IPS DF 4.7 (cell line): ENCODE data around the gene SLC19A1.
"Not testable (repeated sequence)": the region's sequence is repeated elsewhere in the genome, so short reads cannot be mapped to it uniquely, and the experiment has no call there.

Experiments
- DNase-seq: peaks from one replicate; pipeline ENCODE4 v3.0.0-alpha.2; 2013; ENCODE audit warnings: low spot score; ENCODE audit errors: extremely low read depth

The SLC19A1 gene

DNA sequence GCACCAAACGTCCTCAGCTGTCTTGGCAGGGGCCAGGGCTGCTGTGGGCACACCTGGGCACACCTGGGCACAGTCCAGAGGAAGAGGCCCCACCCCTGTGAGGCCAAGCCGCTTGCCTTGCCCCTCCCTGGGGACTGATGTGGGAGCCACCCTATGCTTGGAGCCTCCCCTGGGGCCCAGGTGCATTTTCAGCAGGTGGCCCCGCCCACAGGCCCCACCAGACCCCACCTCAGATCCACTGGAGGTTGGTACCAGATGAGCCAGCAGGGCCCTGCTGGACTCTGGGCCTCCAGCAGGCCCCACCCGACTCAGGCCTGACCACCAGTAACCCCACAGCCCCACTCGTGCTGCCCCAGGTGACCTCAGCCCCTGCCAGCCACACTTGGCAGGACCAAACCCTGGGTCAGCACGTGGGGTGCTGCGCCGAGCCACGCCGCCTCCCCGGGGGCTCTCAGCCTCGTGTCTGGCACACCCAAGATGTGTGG is 8.8 kb downstream of the SLC19A1 start:
- no peak for DNase-seq

DNA sequence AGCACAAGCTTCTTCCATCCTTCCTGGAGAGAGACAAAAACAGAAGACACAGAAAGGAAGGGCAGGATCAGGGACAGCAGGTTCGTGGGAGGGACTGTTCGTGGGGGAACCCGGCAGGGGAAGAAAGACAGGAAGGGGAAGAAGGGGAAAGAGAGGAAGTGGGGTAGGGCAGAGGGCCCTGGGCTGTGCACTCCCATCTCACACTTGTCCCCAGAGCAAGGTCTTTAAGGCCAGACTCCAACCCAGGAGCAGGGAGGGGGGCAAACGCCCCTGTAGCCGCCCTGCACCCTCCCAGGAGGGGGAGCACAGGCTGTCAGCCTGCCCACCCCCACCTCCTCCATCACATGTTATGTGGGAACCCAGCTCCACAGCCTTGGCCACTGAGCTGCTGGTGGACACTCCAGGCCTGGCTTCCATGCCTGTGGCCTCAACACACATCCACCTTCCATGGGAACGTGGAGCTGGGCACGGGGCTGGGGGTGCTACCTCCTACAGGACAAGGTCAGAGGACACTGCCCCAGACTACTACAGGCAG is 9.3 kb downstream of the SLC19A1 start:
- DNase-seq = no peak

DNA sequence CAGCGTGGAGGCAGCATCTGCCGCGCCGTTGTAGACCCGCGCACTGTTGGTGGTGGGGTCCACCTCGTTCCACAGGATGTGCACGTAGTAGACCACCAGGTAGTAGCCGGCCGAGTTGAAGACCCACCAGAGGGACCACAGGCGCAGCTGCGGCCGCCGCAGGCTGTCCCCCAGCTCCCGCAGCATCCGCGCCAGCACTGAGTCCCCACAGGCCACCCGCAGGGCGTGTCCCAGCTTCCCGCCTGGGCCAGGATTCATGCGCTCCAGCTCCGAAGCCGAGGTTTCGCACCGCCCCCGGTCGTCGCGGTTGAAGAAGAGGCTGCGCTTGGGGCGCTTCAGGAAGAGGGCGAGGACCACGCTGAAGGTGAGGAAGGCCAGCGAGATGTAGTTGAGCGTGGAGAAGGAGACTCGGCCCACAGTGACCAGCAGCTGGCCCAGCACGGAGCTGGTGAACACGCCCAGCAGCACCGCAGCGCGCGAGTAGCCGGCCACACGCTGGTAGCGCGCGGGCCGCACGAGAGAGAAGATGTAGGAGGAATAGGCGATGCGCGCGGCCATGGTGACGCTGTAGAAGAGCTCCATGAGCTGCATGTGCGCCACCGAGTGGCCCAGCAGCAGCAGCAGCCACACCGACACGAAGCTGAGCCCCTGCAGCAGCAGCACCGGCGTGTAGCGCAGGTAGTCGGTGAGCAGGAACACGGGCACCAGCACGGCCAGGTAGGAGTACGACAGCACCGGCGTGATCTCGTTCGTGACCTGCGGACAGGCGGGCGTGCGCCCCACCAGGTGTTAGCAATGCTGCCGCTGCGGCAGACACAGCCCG is 10.6 kb downstream of the SLC19A1 start:
- DNase-seq = no peak

DNA sequence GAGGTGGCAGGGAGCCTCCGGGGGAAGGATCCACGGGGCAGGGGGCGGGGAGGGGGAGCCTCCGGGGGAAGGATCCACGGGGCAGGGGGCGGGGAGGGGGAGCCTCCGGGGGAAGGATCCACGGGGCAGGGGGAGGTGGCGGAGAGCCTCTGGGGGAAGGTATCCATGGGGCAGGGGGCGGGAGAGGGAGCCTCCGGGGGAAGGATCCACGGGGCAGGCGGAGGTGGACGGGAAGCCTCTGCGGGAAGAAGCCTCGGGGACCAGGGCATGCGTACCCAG is 11.2 kb downstream of the SLC19A1 start:
- not testable (repeated sequence) for DNase-seq

DNA sequence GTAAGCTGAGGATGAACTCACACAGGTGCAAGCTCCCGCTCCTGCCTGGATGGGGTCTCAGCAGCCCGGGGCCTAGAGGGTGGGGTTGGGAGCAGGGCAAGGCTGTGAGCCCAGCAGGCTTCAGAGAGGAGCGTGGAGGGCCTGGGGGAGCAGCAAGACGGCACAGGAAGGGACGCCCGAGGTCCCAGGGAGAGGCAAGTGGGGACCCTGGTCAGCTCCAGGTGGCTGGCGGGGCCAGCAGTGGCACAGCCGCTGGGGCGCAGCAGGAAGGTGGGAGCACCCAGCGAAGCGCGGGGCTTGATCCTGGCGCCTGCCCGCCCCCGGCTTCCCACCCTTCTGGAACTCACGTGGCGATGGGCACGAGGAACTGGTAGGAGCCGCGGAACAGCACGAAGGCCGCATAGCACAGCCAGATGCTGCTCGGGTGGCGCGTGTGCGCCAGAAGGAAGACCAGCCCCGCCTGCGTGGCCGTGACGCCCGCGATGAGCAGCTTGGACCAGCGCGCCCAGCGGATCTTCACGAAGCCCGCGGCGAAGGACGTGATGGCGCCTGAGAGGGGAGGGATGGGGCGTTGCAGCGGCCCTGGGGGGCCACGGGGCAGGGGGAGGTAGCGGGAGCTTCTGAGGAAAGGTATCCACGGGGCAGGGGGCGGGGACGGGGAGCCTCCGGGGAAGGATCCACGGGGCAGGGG is 11.7 kb downstream of the SLC19A1 start:
- DNase-seq = no peak

DNA sequence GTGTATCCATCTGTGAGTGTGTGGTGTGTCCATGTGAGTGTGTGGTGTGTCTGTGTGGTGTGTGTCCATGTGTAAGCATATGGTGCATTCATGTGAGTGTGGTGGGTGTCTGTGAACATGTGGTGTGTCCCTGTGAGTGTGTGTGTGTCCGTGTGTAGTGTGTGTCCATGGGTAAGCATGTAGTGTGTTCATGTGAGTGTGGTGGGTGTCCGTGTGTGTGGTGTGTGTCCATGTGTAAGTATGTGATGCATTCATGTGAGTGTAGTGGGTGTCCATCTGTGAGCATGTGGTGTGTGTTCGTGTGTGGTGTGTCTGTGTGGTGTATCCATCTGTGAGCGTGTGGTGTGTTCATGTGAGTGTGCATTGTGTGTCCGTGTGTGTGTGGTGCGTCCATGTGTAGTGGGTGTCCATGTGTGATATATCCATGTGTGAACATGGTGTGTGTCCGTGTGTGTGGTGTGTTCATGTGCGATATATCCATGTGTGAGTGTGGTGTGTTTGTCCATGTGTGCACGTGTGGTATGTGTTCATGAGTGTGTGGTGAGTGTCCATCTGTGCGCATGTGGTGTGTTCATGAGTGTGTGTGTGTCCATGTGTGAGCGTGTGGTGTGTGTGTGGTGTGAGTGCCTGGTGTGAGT is 12.3 kb downstream of the SLC19A1 start:
- no peak for DNase-seq

DNA sequence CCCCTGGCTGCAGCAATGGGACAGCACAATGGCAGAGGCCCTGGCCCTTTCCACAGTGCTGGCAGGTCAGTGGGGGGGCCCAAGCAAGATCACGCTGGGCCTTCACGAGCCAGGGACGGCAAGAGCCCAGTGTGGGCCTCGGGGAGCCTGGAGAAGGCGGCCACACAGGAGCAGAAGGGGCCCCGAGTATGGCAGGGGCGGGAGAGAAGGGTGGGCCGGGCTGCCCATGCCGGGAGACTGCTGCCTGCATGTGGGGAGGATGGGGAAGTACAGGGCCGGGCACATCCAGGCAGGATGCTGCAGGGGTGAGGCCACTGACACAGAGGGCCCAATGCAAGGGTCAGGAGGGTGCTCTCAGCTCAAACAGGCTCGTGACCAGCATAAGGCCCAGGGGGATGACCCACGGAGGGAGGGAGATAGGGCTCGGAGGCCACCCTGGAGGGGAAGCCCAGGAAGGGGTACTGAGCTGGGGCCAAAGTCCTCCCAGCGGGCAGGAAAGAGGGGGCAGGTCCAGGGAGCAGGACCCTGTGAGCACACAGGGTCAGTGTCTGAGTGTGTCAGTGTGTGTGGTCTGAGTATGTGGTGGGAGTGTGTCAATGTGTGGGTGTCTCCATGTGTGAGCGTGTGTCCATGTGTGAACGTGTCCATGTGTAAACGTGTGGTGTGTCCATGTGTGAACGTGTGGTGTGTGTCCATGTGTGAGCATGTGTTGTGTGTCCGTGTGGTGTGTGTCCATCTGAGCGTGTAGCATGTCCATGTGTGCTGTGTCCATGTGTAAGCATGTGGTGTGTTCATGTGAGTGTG is 13.1 kb downstream of the SLC19A1 start:
- no peak for DNase-seq

DNA sequence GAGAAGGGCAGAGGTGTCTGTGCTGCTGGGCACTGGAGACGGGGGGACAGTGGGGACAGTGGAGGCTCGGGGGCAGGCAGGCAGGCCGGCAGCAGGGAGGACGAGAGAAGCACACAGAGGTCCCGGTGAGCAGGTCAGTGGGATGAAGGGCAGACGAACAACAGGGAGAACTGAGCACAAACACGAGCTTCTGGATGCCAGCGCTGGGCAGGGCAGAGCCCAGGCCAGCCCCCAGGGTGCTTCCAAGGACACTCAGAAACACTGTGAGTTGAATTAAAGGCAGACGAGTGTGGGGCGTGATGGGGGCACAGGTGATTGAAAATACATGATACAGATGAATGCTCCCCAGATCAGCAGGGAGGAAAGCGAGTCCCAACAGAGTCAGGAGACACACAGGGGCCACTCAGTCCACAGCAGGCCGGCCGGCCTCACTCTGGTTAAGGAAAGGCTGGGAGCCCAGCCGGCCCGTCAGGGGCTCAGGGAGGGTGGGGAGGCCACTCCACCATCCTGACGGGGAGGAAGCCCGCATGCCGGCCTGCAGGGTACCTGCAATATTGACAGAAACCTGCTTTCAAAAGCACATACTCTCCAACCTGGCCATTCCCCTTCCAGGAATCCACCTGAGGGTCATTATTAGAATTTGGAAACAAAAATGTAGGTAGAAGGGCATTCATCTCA is 14.1 kb downstream of the SLC19A1 start:
- no peak for DNase-seq

DNA sequence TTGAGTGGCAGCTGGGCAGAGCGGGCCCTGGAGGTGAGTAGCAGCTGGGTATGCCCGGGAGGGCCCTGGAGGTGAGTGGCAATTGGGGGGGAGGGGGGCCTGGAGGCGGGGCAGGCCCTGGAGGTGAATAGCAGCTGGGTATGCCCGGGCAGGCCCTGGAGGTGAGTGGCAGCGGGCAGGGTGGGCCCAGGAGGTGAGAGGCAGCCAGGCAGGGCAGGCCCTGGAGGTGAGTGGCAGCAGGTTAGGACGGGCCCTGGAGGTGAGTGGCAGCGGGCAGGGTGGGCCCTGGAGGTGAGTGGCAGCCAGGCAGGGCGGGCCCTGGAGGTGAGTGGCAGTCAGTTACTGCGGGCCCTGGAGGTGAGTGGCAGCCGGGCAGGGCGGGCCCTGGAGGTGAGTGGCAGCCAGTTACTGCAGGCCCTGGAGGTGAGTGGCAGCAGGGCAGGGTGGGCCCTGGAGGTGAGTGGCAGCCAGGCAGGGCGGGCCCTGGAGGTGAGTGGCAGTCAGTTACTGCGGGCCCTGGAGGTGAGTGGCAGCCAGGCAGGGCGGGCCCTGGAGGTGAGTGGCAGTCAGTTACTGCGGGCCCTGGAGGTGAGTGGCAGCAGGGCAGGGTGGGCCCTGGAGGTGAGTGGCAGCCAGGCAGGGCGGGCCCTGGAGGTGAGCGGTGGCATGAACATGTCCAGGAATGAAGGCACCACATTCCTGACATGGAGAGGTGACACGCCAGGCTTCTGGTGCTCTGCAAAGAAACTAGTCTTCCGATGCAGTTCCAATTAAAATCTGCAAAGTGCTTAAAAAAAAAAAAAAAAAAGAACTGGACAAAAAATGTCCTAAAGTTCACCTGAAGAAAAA is 14.9 kb downstream of the SLC19A1 start:
- DNase-seq = not testable (repeated sequence)

DNA sequence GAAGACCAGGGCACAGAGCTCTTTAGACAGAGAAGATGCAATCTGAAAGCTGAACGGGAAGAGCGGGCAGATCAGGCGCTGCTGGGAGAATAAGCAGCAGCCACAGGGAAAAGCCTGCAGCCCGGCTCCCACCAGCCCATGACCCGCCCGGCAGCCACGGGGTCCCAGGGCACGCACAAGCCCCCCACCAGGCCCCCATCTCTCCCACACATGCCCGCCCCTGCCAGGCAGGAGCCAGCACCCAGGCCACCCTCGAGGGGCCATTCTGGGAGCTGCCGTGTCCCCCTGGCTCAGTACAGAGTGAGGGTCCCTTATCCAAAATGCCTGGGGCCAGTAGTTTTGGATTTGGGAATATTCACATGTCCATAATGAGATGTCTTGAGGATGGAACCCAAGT is 16.3 kb downstream of the SLC19A1 start:
- no peak for DNase-seq

DNA sequence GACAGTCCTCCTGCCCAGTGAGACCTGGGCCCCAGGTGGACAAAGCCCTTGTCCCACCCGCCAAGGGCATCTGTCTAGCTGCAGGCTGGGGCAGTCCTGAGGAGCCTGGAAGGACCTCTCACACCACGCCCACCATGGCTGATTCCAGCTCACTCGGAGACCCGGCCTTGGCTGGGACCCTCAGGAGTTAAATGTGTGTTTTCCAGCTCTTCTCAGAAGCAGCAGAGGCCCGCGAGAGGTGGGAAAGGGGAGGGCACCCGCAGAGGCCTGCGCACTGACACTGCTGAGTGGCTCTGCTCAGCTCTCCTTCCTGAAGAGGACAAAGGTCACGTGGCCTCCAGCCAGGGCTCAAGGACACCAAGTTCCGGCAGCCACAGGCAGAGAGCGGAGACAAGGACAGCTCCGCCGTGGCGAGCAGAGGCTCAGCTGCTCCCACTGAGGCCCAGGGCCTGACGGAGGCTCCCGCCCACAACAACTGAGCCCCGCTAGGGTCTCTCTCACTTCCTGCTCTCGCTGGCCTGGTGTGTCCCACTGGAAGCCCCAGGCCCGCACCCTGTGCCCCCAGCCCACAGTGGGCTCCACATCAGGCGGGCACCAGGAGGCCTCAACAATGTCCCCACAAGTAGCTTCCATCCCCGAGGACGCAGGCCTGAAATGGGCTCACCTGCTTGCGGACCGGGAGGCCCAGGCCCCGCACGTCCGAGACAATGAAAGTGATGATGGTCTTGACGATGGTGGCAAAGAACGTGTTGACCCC is 16.9 kb downstream of the SLC19A1 start:
- no peak for DNase-seq

DNA sequence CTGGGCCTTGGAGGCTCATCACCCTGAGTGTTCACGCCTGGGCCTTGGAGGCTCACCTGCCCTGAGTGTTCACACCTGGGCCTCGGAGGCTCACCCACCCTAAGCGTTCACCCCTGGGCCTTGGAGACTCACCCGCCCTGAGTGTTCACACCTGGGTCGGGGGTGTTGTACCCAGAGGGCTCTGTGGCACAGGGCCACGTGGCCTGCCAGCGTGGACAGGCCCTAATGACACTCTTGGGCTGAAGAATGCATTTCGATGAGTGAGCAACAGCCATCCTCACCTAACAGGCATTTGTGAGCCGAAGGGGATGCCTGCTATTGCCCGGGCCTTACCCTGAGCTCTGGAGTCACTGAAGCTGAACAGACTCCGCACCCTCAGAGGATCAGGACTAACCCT is 17.5 kb downstream of the SLC19A1 start:
- DNase-seq = no peak

DNA sequence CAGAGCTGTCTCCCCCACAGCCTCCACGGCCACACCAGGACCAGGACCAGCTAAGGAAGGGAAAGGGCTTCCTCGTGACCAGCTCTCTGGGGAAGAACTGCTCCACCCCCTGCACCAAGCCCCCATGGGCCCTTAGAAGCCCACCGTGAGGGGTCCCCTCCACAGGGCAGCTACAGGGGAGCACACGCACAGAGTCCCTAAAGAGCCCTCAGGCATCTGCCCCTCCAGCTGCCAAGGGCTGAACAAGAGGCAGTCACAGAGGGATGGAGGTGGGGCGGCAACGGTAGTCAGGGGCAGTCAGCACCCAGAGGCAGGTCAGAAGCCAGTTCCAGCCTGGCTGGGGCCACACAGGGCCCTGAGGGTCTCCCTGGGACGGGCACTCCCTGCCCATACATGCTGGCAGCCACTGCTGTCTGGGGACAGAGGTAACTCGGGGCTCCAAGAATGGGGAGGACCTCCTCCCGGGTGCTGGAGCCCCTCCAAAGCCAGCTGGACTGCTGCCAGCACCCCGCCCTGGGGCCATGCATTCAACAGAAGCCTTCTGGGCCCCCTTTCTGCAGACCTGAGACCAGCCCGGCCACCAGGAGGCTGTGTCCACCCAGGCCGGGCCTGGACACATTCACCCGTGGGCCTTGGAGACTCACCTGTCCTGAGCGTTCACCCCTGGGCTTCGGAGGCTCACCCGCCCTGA is 18.7 kb downstream of the SLC19A1 start:
- DNase-seq = no peak

DNA sequence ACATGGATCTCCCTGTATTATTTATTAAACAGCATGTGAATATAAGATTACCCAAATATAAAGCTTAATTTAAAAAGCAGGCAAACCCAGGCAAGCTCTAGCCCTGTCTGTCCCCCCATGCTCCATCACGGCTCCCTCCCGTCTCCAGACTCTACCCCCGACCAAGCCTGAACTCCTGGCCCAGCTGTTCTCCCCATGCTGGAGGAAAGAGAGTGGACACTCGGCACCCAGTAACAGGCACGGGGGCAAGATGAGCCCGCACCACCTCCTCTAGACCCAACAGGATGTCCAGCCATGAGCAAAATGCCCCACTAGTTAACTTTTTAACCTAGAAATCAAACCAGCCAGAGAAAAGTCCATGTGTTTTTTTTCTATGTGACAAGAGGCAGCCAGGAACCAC is 19.3 kb downstream of the SLC19A1 start:
- no peak for DNase-seq

DNA sequence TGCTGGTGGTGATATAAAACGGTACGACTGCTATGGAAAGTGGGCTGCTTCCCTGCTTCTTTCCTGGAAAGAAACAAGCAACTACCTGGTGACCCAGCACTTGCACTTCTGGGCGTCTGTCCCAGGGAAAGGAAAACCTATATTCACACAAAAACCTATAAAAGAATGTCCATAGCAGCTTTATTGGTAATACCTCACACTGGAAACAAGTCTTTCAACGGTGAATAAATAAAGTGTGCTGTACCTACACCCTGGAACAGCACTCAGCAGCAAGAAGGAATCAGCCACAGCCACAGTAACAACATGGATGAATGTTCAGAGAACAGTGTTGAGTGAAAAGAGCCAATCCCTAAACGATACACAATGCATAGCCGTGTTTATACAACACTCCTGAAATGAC is 19.9 kb downstream of the SLC19A1 start:
- no peak for DNase-seq

DNA sequence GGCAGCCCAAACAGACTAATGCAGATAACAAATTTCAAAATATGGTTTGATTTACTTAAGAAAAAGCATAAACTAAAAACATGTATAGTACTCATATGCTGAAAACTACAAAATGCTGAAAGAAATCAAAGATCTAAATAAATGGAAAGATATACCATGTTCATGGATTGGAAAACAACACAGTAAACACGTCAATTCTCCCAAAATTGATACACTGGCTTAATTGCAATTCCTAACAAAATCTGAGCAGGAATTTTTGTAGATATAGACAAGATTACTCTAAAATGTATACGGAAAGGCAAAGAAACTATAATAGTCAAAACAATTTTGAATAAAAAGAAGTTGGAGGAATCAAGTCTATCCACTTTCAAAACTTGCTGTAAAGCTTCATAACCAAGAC is 21.0 kb downstream of the SLC19A1 start:
- no peak for DNase-seq

DNA sequence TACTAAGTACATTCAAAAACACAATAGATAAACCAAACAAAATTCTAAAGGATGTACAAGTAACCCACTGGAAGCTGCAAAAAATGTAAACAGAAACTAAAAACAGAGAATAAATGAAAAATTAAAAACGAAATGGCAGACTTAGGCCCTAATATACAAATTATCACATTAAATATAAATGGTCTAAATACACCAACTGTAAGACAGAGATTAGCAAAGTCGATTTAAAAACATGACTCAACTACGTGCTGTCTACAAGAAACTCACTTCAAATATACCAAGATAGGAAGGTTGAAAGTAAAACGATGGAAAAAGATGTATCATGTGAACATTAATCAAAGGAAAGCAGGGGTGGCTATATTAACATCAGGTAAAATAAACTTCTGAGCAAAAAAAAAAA is 23.1 kb downstream of the SLC19A1 start:
- DNase-seq = no peak

DNA sequence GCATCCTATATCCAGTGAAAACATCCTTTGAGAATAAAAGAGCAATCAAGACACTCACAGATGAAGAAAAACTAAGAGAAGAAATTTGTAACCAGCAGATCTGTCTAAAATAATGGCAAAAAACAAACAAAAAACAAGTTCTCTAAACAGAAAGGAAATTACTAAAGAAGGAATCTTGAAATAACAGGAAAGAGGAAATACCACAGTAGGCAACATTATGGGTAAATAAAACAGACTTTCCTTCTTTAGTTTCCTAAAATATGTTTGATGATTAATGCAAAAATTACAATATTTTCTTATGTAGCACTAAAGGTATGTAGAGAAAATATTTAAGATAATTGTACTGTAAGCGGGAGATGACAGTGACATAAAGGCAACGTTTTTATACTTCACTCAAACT is 23.5 kb downstream of the SLC19A1 start:
- DNase-seq = no peak
